C1 segment of cervical spinal cord (tissue), 14 donors: ENCODE measurements around the gene PELO.
"Not testable (repeated sequence)": the region's sequence is repeated elsewhere in the genome, so short reads cannot be mapped to it uniquely, and the experiment has no call there.

Source experiments
- DNase-seq, 14 donors: peaks; one replicate each; lab custom pipeline; 2025; lab: John Stamatoyannopoulos, UW

PELO gene

GRCh38 chr5:52800394-52801213 lies 12.9 kb downstream of the PELO start:
- peak in 13 of 14 donors; percentile 9 to 78 (median 66) for DNase-seq

GRCh38 chr5:52801329-52801728 lies 13.6 kb downstream of the PELO start:
- peak in 6 of 14 donors; percentile 9 to 36 (median 22) for DNase-seq

- DNase-seq, result no peak
Measured at GRCh38 chr5:52802272-52802973, 14.7 kb downstream of the PELO start.

- DNase-seq, result no peak
Measured at GRCh38 chr5:52802974-52803336, 15.2 kb downstream of the PELO start.

- no peak for DNase-seq
Measured at GRCh38 chr5:52804387-52804791, 16.7 kb downstream of the PELO start.

- no peak for DNase-seq
Measured at GRCh38 chr5:52804981-52805380, 17.3 kb downstream of the PELO start.

- DNase-seq, result no peak
Measured at GRCh38 chr5:52805615-52806014, 17.9 kb downstream of the PELO start.

- DNase-seq, result no peak
Measured at GRCh38 chr5:52807037-52807436, 19.3 kb downstream of the PELO start.

GRCh38 chr5:52807723-52808122 lies 20.0 kb downstream of the PELO start:
- no peak for DNase-seq

- DNase-seq, result no peak
Measured at GRCh38 chr5:52808316-52808901, 20.7 kb downstream of the PELO start.

GRCh38 chr5:52809884-52810283 lies 22.2 kb downstream of the PELO start:
- DNase-seq, result no peak

- no peak for DNase-seq
Measured at GRCh38 chr5:52810426-52810825, 22.7 kb downstream of the PELO start.

GRCh38 chr5:52811067-52811749 lies 23.5 kb downstream of the PELO start:
- DNase-seq, result no peak

GRCh38 chr5:52814352-52815148 lies 26.8 kb downstream of the PELO start:
- DNase-seq, result no peak

GRCh38 chr5:52817818-52818217 lies 30.1 kb downstream of the PELO start:
- no peak for DNase-seq

GRCh38 chr5:52818360-52818759 lies 30.6 kb downstream of the PELO start:
- no peak for DNase-seq

GRCh38 chr5:52818807-52819206 lies 31.1 kb downstream of the PELO start:
- not testable (repeated sequence) for DNase-seq

GRCh38 chr5:52821901-52822300 lies 34.2 kb downstream of the PELO start:
- no peak for DNase-seq

- DNase-seq, result peak in 1 of 14 donors; percentile 23
Measured at GRCh38 chr5:52822437-52822836, 34.7 kb downstream of the PELO start.

GRCh38 chr5:52824827-52825226 lies 37.1 kb downstream of the PELO start:
- no peak for DNase-seq

- DNase-seq, result no peak
Measured at GRCh38 chr5:52825826-52826225, 38.1 kb downstream of the PELO start.
